ENCODE measurements around the gene PLD3. TPM values are rescaled to one million over a fixed set of nuclear protein-coding genes. Genes with fewer than 3 reads are reported as not detected.

The PLD3 gene
- total RNA-seq, 1 experiment from 2014 or later: 146 TPM

- Histone ChIP-seq H3K4me3 (no peak overlapping the region), H3K4me1 (replicated peaks; ENCODE audit: insufficient read depth) (no peaks in the 10 kb centered on the region), H4K20me1 (ENCODE audit: insufficient read depth) (no peaks in the 10 kb centered on the region), H3K79me2 (ENCODE audit: low read depth) (no peaks in the 10 kb centered on the region), H3K27me3 (ENCODE audit: insufficient read depth, low read depth) (no peaks in the 10 kb centered on the region), H3K27ac (no peak overlapping the region), H3F3A (ENCODE audit: insufficient read depth, low read depth) (no peaks in the 10 kb centered on the region; the same call in 1 of the 2 replicates), H3K9me3 (ENCODE audit: insufficient read depth, low read depth) (no peaks in the 10 kb centered on the region), H3K36me3 (ENCODE audit: low read depth) (no peaks in the 10 kb centered on the region), H3K9me2 (ENCODE audit: insufficient read depth) (no peaks in the 10 kb centered on the region), H3K4me2 (no peak overlapping the region), H2AFZ (no peak overlapping the region)
- ChIA-PET POLR2A (ENCODE audit: unreplicated experiment) (interaction anchor here (0.5 to 0.7 kb wide), 2 partner anchors 199 to 886 kb away, joined by 3 read pairs; no protein-coding TSS in a partner anchor), CTCF (no interaction called here)
- no TSS peak for BruUV-seq (replicated peaks)
- intact Hi-C loops (cut with micrococcal nuclease; ENCODE audit: unreplicated experiment): no loop called here
- DNase-seq: no peak
- TF ChIP-seq EZH2 (IDR thresholded peaks at IDR 0.05; ENCODE audit: low read depth): no peak
- TF ChIP-seq CTCF (conservative IDR thresholded peaks at IDR 0.05): no peak
Measured at GRCh38 chr19:40355975-40356680, 7.6 kb downstream of the PLD3 start.

- Histone ChIP-seq H3K27me3 (ENCODE audit: insufficient read depth, low read depth) (no peaks in the 10 kb centered on the region), H3K36me3 (ENCODE audit: low read depth) (no peaks in the 10 kb centered on the region), H2AFZ (no peak overlapping the region), H3K9me3 (ENCODE audit: insufficient read depth, low read depth) (no peaks in the 10 kb centered on the region), H3F3A (ENCODE audit: insufficient read depth, low read depth) (no peaks in the 10 kb centered on the region), H3K4me3 (no peak overlapping the region), H3K4me1 (replicated peaks; ENCODE audit: insufficient read depth) (no peaks in the 10 kb centered on the region), H3K27ac (no peak overlapping the region), H3K4me2 (no peak overlapping the region), H3K9me2 (ENCODE audit: insufficient read depth) (no peaks in the 10 kb centered on the region), H3K79me2 (ENCODE audit: low read depth) (no peaks in the 10 kb centered on the region), H4K20me1 (ENCODE audit: insufficient read depth) (no peaks in the 10 kb centered on the region)
- POLR2A ChIA-PET (ENCODE audit: unreplicated experiment): interaction anchor here (0.5 kb wide), 1 partner anchor 199 kb away, joined by 3 read pairs; no protein-coding TSS in a partner anchor
- intact Hi-C loops (cut with micrococcal nuclease; ENCODE audit: unreplicated experiment): no loop called here
- CTCF ChIA-PET: no interaction called here
- DNase-seq: no peak
- TF ChIP-seq EZH2 (IDR thresholded peaks at IDR 0.05; ENCODE audit: low read depth): no peak
- TF ChIP-seq CTCF (conservative IDR thresholded peaks at IDR 0.05): no peak
- no TSS peak for BruUV-seq (replicated peaks)
Measured at GRCh38 chr19:40356681-40357595, 8.4 kb downstream of the PLD3 start.

GRCh38 chr19:40357640-40358039, 9.1 kb downstream of the PLD3 start:
- no peak for DNase-seq
- Histone ChIP-seq H3K27me3 (ENCODE audit: insufficient read depth, low read depth) (no peaks in the 10 kb centered on the region), H3K4me3 (no peak overlapping the region), H2AFZ (no peak overlapping the region), H3K9me2 (ENCODE audit: insufficient read depth) (no peaks in the 10 kb centered on the region), H4K20me1 (ENCODE audit: insufficient read depth) (no peaks in the 10 kb centered on the region), H3K79me2 (ENCODE audit: low read depth) (no peaks in the 10 kb centered on the region), H3K36me3 (ENCODE audit: low read depth) (no peaks in the 10 kb centered on the region), H3K9me3 (ENCODE audit: insufficient read depth, low read depth) (no peaks in the 10 kb centered on the region), H3K4me2 (no peak overlapping the region), H3K27ac (no peak overlapping the region), H3K4me1 (replicated peaks; ENCODE audit: insufficient read depth) (no peaks in the 10 kb centered on the region), H3F3A (ENCODE audit: insufficient read depth, low read depth) (no peaks in the 10 kb centered on the region)
- BruUV-seq (replicated peaks): no TSS peak
- POLR2A ChIA-PET (ENCODE audit: unreplicated experiment): no interaction called here
- CTCF ChIA-PET: no interaction called here
- intact Hi-C loops (cut with micrococcal nuclease; ENCODE audit: unreplicated experiment): no loop called here
- no peak for TF ChIP-seq CTCF (conservative IDR thresholded peaks at IDR 0.05)

All from PC-9 (cell line).